GM18858 (cell line): Measurements from ENCODE around the gene ANKRD63.

Experiments used
- ATAC-seq: cut with Tn5 transposase; IDR thresholded peaks from one replicate; pipeline ENCODE4 v1.9.1; 2021; ENCODE audit not compliant: unreplicated experiment

ANKRD63 gene

GRCh38 chr15:40313531-40314398, 30.9 kb upstream of the ANKRD63 start:
- ATAC-seq: no peak

GRCh38 chr15:40312370-40313158, 29.7 kb upstream of the ANKRD63 start:
- ATAC-seq: no peak

DNA sequence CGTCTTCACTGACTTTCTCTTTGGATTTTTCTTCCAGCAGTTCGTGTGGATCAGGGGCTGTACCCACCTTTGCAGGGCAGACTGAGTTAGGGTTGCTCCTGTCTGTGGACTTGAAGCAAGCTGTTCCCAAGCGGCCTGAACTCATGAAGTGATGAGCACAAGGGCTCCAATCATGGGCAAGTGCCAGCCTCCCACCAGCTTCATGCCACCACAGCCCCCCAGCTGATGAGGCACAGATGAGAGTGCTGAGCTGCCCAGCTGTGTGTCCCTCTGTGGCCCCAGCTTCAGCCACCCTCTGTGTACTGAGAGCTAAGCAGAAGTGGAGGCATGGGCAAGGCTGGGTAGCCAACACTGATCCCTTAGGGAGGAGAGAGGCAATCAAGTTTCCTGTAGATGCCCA, 28.1 kb upstream of the ANKRD63 start:
- ATAC-seq: no peak

GRCh38 chr15:40310001-40310959, 27.4 kb upstream of the ANKRD63 start:
- ATAC-seq: no peak

- no peak for ATAC-seq
Measured at GRCh38 chr15:40309344-40309862, 26.5 kb upstream of the ANKRD63 start.

- no peak for ATAC-seq
Measured at GRCh38 chr15:40307421-40308211, 24.8 kb upstream of the ANKRD63 start, which contains the start of gene PLCB2. Gene PLCB2 (minus strand): TSS chr15:40307935. CDS start chr15:40307672, 263 bp downstream.

GRCh38 chr15:40306908-40307307, 24.0 kb upstream of the ANKRD63 start:
- ATAC-seq: no peak

- ATAC-seq: no peak
Measured at GRCh38 chr15:40306371-40306770, 23.5 kb upstream of the ANKRD63 start.

DNA sequence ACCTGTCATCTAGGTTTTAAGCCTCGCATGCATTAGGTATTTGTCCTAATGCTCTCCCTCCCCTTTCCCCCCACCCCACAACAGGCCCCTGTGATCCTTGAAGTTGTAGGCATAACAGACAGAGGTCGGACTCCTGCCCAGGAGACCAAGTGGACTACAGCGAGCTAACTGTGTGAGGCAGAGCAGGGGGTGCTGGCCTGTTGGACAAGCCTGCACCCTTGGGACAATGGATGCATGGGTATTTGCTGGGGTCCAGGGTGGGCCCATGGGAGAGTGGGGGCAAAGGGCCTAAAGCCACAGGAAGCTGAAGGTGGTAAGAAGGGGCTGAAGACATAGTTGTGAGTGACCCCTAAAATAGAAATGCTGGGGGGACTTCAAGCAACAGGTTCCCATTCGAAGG, 22.4 kb upstream of the ANKRD63 start:
- ATAC-seq: no peak

- no peak for ATAC-seq
Measured at GRCh38 chr15:40303576-40303975, 20.7 kb upstream of the ANKRD63 start.

DNA sequence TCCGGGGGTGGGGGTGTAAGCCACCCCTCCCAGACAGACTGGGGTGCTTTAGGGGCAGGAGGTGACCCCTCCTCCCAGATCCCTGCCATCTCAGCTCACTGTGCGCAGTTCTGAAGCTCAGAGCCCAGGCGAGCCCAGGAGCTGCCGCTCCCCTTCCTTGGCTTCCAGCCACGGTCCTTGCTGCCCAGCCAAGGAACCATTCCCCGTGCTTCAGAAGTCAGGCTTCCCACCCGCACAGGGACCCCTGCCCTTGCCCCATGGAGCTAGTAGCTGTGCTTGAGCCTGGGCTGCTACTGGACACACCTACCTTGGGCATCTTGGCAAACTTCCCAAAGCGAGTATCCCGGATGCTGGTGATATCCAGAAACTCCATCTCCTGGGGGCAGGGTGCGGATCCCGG, 20.1 kb upstream of the ANKRD63 start:
- no peak for ATAC-seq

DNA sequence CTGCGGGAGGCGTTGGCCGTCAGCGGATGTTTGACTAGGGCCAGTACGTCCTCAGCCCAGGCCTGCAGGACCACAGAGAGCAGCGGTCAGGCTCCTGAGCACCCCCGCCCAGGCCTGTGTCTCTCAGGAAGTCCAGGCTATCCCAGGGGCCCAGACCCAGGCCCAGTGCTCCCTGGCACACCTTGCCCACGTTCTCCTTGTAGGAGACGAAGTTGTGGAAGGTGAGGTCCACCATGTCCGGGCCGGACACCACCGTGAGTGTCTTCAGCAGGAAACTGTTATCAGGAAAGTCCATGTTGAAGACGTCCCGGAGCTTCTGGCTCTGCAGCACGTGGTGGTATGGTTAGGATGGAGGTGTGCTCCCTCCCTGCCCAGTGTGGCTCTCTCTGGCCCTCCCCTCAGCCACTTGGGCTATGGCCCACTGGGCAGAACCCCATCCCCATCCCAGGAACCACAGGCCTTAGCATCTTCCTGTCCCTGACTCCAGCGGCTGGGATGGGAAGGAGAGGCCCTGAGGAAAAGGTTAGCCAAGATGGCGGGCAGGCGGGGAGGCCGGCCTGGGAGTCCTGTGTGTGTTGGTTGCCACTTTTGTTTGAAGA, 19.5 kb upstream of the ANKRD63 start:
- no peak for ATAC-seq

- ATAC-seq: no peak
Measured at GRCh38 chr15:40301467-40302179, 18.8 kb upstream of the ANKRD63 start.

DNA sequence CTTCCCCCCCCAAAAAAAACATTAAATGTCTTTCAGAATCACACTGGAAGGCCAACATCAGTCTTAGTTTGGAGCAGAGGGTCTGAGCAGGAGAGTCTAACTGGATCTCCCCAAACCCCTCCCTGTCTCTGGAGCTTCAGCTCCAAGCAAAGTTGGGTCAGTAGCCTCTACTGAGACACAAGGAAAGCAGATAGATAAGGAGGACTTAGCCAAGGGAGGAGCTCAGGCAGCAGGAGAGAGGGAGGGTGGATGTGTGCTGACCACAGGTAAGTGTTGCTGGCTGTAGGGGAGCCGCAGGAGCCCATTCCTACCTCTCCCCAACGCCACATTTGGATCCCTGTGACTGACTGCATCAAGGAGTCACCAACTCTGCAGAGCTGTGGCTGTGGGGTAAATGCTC, 17.9 kb upstream of the ANKRD63 start:
- no peak for ATAC-seq

- no peak for ATAC-seq
Measured at GRCh38 chr15:40300367-40300766, 17.5 kb upstream of the ANKRD63 start.

- ATAC-seq: no peak
Measured at GRCh38 chr15:40298216-40298935, 15.5 kb upstream of the ANKRD63 start.

GRCh38 chr15:40297356-40297755, 14.5 kb upstream of the ANKRD63 start:
- ATAC-seq: no peak

DNA sequence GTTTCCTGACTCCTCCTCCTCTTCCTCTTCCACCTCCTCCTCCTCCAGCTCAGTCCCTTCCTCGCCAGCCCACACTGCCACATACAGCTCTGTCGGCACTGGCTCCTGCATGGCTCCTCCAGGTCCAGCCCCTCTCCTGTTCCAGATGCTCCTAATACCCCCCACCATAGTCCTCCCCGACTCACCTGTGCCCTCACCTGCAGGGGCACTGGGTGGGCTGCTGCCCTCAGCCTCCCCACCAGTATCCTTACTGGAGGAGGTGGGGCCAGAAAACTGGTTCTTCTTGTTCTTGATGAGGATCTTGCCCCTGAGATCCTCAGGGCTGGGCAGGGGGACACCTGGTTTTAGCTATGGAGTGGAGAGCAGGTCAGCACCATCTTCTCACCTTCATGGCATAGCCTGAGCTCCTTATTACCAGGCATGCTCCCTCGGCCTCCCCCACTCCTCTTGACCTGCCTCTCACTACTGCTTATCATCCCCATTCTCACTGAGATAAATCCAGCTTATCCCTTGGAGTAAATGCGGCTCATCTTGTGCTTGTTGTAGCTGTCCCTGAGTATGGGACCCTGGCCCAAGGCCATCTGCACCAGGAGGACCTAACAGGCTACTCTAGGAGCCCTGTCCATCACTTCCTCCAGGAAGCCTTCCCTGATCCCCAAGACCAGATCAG, 13.8 kb upstream of the ANKRD63 start:
- ATAC-seq: no peak
